Measurements from ENCODE around the gene TRDMT1. TPM values are rescaled to one million over a fixed set of nuclear protein-coding genes. Genes with fewer than 3 reads are reported as not detected.

The TRDMT1 gene
- total RNA-seq, 1 donor from 2014 or later, result 5.9 TPM

DNA sequence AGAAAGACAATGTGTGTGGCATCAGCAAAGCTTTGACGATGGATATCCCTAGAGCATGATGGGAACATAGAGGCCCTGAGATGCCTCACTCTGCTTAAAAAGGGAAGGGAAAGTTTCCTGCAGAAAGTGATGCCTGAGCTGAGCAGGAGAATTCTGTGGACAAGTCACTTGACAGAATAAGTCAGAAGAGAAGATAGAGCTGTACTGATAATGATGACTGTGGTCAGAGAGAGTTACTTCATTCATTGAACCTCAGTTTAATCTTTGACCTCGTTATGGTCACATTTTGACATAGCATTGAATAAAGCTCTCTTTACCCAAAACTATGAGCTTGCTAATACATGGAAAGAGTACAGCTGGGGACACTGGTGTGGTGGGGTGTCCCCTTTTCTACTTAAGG is 79.4 kb downstream of the TRDMT1 start:
- H3K36me3 Mint-ChIP-seq (ENCODE audit: low read depth, unreplicated experiment), result no peaks in the 10 kb centered on the region
- H3K4me3 Mint-ChIP-seq (ENCODE audit: unreplicated experiment), result no peak overlapping the region
- peaks cover 25% of the 10 kb centered on the region for H3K4me1 Mint-ChIP-seq (ENCODE audit: low read depth, unreplicated experiment)
- H4K20me1 ChIP-seq (ENCODE audit: insufficient read depth, low read length), result no peaks in the 10 kb centered on the region
- no peaks in the 10 kb centered on the region for H3K79me2 ChIP-seq (ENCODE audit: insufficient read depth, low read length)
- FAIRE-seq, result peak; percentile 32
- H3K9me3 Mint-ChIP-seq (ENCODE audit: unreplicated experiment), result no peaks in the 10 kb centered on the region
- DNase-seq (ENCODE audit: low read depth), result no peak
- TF ChIP-seq, protein P1, sequence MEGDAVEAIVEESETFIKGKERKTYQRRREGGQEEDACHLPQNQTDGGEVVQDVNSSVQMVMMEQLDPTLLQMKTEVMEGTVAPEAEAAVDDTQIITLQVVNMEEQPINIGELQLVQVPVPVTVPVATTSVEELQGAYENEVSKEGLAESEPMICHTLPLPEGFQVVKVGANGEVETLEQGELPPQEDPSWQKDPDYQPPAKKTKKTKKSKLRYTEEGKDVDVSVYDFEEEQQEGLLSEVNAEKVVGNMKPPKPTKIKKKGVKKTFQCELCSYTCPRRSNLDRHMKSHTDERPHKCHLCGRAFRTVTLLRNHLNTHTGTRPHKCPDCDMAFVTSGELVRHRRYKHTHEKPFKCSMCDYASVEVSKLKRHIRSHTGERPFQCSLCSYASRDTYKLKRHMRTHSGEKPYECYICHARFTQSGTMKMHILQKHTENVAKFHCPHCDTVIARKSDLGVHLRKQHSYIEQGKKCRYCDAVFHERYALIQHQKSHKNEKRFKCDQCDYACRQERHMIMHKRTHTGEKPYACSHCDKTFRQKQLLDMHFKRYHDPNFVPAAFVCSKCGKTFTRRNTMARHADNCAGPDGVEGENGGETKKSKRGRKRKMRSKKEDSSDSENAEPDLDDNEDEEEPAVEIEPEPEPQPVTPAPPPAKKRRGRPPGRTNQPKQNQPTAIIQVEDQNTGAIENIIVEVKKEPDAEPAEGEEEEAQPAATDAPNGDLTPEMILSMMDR (IDR thresholded peaks at IDR 0.05; ENCODE audit: insufficient read depth, low read depth, low read length), result no peak
- no peak for TF ChIP-seq EZH2 (IDR thresholded peaks at IDR 0.05; ENCODE audit: insufficient read depth, low read length)
- no peaks in the 10 kb centered on the region for H3K27me3 Mint-ChIP-seq (ENCODE audit: low read depth, unreplicated experiment)
- H3K27me3 ChIP-seq (ENCODE audit: insufficient read depth, low read length), result no peaks in the 10 kb centered on the region
- no peaks in the 10 kb centered on the region for H3K9me3 ChIP-seq (ENCODE audit: insufficient read depth, low read depth, low read length)
- H3K4me1 ChIP-seq (ENCODE audit: insufficient read depth, low read length), result peaks cover 14% of the 10 kb centered on the region
- H3K9ac ChIP-seq (ENCODE audit: low read length), result no peak overlapping the region
- H3K27ac ChIP-seq (ENCODE audit: low read depth, low read length), result no peak overlapping the region
- H2AFZ ChIP-seq (ENCODE audit: low read depth, low read length), result no peak overlapping the region
- no peak overlapping the region for H3K4me3 ChIP-seq (ENCODE audit: insufficient read depth, low read depth, low read length)
- H3K36me3 ChIP-seq (ENCODE audit: insufficient read depth, low read length), result no peaks in the 10 kb centered on the region
- no peak overlapping the region for H3K4me2 ChIP-seq (ENCODE audit: low read length)
- H3K27ac Mint-ChIP-seq (ENCODE audit: unreplicated experiment), result no peak overlapping the region

DNA sequence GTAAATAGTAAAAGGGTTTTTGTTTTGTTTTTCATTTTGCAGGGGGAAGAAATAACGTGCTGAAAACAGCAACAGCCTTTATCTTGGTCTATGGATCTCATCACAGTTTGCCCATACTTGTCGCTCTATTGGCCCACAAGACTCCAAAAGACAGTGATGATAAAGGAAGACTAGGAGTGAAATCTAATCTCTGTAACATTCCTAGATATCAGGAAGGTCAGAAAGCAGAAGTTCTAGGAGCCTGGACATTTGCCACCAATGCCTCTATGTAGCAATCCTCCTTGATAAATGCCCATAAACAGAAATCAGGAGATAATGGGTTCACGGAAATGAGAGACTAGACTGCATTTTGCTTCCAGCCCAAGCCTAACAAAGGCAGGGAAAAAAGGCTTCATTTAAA is 80.8 kb downstream of the TRDMT1 start:
- Histone ChIP-seq H2AFZ (ENCODE audit: low read depth, low read length) (no peak overlapping the region), H3K9me3 (ENCODE audit: insufficient read depth, low read depth, low read length) (no peaks in the 10 kb centered on the region), H3K4me3 (ENCODE audit: insufficient read depth, low read depth, low read length) (no peak overlapping the region), H3K79me2 (ENCODE audit: insufficient read depth, low read length) (no peaks in the 10 kb centered on the region), H3K4me2 (ENCODE audit: low read length) (no peak overlapping the region), H3K9ac (ENCODE audit: low read length) (no peak overlapping the region), H4K20me1 (ENCODE audit: insufficient read depth, low read length) (no peaks in the 10 kb centered on the region), H3K27me3 (ENCODE audit: insufficient read depth, low read length) (no peaks in the 10 kb centered on the region), H3K27ac (ENCODE audit: low read depth, low read length) (no peak overlapping the region), H3K36me3 (ENCODE audit: insufficient read depth, low read length) (no peaks in the 10 kb centered on the region), H3K4me1 (ENCODE audit: insufficient read depth, low read length) (peaks cover 14% of the 10 kb centered on the region)
- H3K4me3 Mint-ChIP-seq (ENCODE audit: unreplicated experiment), result no peak overlapping the region
- DNase-seq (ENCODE audit: low read depth) (no peak), FAIRE-seq (no peak)
- H3K27ac Mint-ChIP-seq (ENCODE audit: unreplicated experiment), result no peak overlapping the region
- H3K9me3 Mint-ChIP-seq (ENCODE audit: unreplicated experiment), result no peaks in the 10 kb centered on the region
- H3K36me3 Mint-ChIP-seq (ENCODE audit: low read depth, unreplicated experiment), result no peaks in the 10 kb centered on the region
- TF ChIP-seq, protein P1 (IDR thresholded peaks at IDR 0.05; ENCODE audit: insufficient read depth, low read depth, low read length), result no peak
- TF ChIP-seq EZH2 (IDR thresholded peaks at IDR 0.05; ENCODE audit: insufficient read depth, low read length), result no peak
- H3K27me3 Mint-ChIP-seq (ENCODE audit: low read depth, unreplicated experiment), result no peaks in the 10 kb centered on the region
- H3K4me1 Mint-ChIP-seq (ENCODE audit: low read depth, unreplicated experiment), result peaks cover 25% of the 10 kb centered on the region

DNA sequence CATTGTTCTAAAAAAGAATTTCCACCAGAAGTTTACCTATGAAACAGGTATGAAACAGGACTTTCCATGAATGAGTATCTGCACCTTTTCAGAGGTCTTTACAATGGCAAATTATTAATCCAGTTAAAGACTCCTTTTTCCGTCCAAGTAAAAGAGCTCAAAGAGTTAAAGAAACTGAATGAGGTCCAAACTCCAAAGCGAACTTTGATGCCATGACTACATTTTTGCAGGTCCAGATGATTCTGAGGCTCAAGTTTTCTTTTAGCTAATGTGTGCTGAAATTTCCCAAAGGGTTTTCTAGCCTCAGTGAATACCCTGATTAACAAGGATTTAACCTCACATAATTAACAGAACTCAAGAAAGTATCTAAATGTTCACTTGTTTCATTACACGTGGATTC is 81.6 kb downstream of the TRDMT1 start:
- H3K4me3 ChIP-seq (ENCODE audit: insufficient read depth, low read depth, low read length), result no peak overlapping the region
- DNase-seq (ENCODE audit: low read depth), result no peak
- Mint-ChIP-seq H3K4me3 (ENCODE audit: unreplicated experiment) (no peak overlapping the region), H3K27ac (ENCODE audit: unreplicated experiment) (no peak overlapping the region), H3K36me3 (ENCODE audit: low read depth, unreplicated experiment) (no peaks in the 10 kb centered on the region), H3K27me3 (ENCODE audit: low read depth, unreplicated experiment) (no peaks in the 10 kb centered on the region), H3K4me1 (ENCODE audit: low read depth, unreplicated experiment) (peaks cover 23% of the 10 kb centered on the region), H3K9me3 (ENCODE audit: unreplicated experiment) (no peaks in the 10 kb centered on the region)
- H3K36me3 ChIP-seq (ENCODE audit: insufficient read depth, low read length), result no peaks in the 10 kb centered on the region
- H3K4me2 ChIP-seq (ENCODE audit: low read length), result no peak overlapping the region
- no peaks in the 10 kb centered on the region for H3K79me2 ChIP-seq (ENCODE audit: insufficient read depth, low read length)
- no peak overlapping the region for H3K9ac ChIP-seq (ENCODE audit: low read length)
- H3K9me3 ChIP-seq (ENCODE audit: insufficient read depth, low read depth, low read length), result no peaks in the 10 kb centered on the region
- H3K4me1 ChIP-seq (ENCODE audit: insufficient read depth, low read length), result peaks cover 19% of the 10 kb centered on the region
- no peak overlapping the region for H3K27ac ChIP-seq (ENCODE audit: low read depth, low read length)
- TF ChIP-seq, protein P1 (IDR thresholded peaks at IDR 0.05; ENCODE audit: insufficient read depth, low read depth, low read length), result no peak
- no peak for TF ChIP-seq EZH2 (IDR thresholded peaks at IDR 0.05; ENCODE audit: insufficient read depth, low read length)
- H4K20me1 ChIP-seq (ENCODE audit: insufficient read depth, low read length), result no peaks in the 10 kb centered on the region
- H3K27me3 ChIP-seq (ENCODE audit: insufficient read depth, low read length), result no peaks in the 10 kb centered on the region
- no peak for FAIRE-seq
- H2AFZ ChIP-seq (ENCODE audit: low read depth, low read length), result no peak overlapping the region
